Non-pigmented ciliary epithelial cell (primary cell): ENCODE data around the gene CPT1B.
"Not testable (repeated sequence)": the region's sequence is repeated elsewhere in the genome, so short reads cannot be mapped to it uniquely, and the experiment has no call there.

Source experiments
- DNase-seq: peaks from one replicate; pipeline ENCODE4 v3.0.0-alpha.2; 2010; ENCODE audit warnings: low read depth

Gene CPT1B

GRCh38 chr22:50577987-50578775 lies at the start of gene CPT1B:
Gene CPT1B (minus strand): TSS chr22:50578427. CDS start chr22:50577915, 512 bp downstream.
- DNase-seq: no peak

- no peak for DNase-seq
Measured at GRCh38 chr22:50626850-50627641, 48.8 kb upstream of the CPT1B start.

- DNase-seq: no peak
Measured at GRCh38 chr22:50626314-50626849, 48.2 kb upstream of the CPT1B start.

DNA sequence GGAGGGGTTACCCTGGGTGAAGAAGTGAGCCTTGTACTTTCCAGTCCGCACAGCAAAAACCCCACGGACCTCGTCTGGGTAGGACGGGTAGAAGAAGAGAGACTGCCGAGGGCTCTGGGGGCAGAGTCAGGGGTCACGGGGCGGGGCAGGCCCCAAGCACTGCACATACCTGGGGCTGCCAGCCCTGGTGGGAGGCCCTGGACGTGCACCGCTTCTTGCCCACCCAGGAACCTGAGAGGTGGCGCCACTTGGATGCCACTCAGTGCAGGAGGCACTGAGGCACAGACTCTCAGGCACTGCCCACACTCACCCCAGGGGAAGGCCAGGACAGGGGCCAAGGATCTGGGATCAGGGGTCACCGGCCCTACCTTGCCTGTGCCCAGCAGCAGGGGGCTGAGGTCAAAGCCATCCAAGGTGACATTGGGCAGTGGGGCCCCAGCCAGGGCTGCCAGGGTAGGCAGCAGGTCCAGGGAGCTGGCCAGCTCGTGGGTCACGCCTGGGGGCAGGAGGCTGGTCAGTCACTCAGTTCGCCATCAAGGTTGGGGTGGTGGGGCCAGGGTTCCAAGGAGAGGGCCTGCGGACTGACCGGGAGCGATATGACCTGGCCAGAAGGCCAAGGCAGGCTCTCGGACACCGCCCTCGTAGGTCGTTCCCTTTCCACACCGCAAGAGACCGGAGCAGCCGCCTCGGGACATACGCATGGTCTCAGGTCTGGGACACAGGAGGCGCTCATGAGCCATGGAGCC lies 47.5 kb upstream of the CPT1B start:
- no peak for DNase-seq

GRCh38 chr22:50625131-50625567 lies 46.9 kb upstream of the CPT1B start:
- no peak for DNase-seq

GRCh38 chr22:50624347-50625130 lies 46.3 kb upstream of the CPT1B start:
- DNase-seq: no peak

DNA sequence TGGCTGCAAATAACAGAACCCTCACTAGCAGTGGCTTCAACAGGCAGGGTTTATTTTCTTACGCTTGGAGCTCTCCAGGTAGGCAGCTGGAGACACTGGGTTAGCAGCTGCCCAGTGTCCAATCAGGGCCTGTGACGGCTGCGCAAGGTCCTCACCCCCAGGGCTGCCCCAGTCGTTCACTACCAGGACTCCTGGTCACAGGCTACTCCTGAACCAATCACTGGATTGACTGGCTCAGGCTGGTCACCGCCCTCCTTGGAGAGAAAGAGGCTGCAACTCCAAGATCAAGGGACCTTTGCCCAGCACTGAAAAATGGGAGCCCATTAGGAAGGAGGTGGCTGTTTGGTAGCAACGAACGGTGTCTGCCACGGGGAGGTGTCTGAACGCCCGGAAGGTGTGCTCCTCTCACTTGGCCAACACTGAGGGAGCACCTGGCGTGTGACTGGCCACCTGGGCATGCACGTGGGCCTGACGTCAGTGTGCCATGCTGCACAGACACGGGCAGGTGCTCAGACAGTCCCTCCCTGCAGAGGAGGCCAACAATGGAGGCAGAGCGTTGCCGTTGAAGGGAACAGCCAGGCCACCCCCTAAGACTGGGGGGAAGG lies 44.6 kb upstream of the CPT1B start:
- DNase-seq: no peak

DNA sequence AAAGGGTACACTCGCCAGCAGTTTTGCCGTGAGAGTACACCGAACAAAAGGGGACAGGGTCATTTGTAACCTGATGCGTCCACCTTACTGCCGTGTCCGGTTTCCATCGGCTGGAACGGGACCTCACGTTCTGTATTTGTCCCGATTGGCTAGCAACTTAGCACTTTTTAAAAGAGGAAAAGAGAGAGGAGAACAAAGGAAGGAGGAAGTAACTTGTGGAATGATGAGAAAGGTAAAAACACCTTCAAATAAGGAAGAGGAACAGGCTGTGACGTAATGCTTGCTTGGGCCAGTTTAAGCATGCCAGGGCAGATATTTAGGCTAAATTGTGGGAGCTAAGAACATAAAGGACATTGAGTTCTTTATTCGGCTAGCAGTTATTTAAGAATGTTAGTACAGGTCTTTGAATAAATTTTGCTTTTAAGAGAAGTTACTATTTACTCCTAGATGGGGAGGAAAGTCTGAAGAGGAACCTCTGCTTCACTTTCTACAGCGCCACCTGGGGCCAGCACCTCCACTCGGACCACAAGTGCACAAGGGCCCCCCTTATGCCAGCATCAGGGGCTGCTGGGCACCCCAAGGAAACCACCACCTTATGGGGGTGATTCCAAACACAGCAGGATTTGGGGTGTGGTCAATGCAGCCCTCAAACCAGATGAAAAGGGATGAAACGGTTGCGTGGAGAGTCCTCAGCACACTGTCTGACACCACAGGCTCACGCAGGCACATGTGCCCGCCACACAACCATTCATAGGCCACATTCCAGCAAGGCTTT lies 43.9 kb upstream of the CPT1B start:
- no peak for DNase-seq

GRCh38 chr22:50621356-50621880 lies 43.2 kb upstream of the CPT1B start:
- no peak for DNase-seq

DNA sequence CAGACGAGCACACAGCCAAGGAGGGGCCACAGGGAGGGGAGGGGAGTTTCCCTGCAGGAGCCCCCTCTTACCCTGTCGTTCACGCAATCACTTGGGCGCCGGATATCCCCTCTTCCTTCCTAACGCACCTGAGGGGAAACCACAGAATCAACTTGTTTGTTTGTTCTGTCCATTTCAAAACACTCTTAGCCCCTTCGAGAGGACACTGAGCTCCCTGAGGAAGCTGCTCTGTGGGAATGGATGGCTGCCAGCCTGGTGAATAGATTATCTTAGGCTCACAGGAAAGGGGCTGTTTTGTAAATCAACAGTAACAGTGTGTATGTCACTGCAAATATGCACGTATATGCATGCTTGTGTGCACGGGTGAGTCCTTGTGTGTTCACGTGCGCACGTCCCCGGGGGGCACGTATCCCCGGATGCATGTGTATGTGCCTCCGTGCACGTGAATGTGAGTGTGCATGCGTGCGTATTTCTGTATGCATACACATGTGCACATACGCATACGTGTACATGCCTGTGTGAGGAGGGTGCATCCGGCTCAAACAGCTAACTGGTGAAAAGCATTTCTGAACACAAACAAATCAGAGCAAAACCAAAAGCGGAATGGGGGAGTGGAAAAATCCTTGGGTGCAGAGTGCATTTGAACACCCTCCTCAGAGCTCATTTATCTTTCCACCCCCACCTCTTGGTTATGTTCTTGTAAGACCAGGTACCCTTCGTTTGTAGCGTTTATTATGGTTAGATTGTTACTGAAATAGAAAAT lies 42.5 kb upstream of the CPT1B start:
- DNase-seq: no peak

GRCh38 chr22:50614296-50614695 lies 36.1 kb upstream of the CPT1B start:
- DNase-seq: not testable (repeated sequence)

GRCh38 chr22:50613291-50613981 lies 35.2 kb upstream of the CPT1B start:
- DNase-seq: no peak

DNA sequence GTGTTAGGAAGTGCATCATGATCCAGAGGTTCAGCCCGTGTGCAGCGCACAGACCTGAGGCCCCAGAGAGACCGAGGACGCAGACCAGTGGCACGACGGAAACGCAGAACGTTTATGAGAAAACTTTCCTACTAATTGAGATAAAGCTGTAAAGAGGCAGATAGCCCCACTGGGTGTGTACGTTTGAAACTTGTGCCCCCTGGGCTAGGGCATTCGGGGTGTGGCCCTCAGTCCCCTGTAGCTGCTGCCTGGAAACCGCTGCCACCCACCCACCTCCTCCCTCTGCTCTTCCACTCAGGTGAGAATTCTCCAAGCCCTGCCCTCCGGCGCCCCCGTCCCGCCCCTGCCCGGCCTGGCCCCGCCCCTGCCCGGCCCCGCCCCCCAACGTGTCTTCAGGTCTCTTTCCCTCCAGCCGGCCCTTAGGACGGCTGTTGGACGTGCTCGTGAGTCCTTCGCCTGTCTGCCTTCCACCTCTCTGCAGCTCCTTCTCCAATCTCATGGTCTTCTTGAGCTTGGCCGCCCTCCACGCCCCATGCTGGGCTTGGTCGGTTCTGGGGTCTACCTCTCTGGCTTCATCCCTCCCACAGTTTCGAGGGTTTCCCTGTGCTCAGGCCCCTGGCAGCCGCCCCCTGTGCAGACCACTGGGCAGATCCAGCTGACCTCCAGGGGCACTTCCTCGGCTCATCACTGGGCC lies 34.4 kb upstream of the CPT1B start:
- no peak for DNase-seq

- DNase-seq: no peak
Measured at GRCh38 chr22:50612168-50612527, 33.9 kb upstream of the CPT1B start.

GRCh38 chr22:50611341-50612060 lies 33.3 kb upstream of the CPT1B start:
- DNase-seq: no peak

DNA sequence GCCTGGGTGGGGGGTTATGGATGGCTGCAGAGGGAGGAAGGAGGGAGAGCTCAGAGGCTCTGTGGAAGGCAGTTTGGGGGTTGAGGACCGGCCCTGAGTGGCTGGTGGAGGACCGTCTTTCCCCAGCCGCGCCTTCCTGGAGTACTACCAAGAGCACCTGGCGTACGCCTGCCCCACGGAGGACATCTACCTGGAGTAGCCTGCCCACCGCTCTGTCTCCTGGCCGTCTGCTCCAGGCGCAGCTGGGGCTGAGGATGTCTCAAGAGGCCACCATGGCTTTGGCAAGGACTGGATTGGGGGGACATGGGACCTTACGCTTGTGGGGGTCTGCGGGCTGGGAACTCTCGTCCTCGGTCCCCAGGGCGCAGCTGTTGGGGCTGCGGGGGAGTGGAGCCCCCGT lies 32.4 kb upstream of the CPT1B start:
- no peak for DNase-seq

GRCh38 chr22:50610041-50610451 lies 31.8 kb upstream of the CPT1B start:
- DNase-seq: no peak
